Measurements from ENCODE around the gene MRPL18. TPM values are rescaled to one million over a fixed set of nuclear protein-coding genes. Genes with fewer than 3 reads are reported as not detected.

MRPL18 gene
- total RNA-seq, 4 donors from 2014 or later: 38.0 to 85.2 (median 74.1) TPM

- WGBS, 2 donors: 1% methylated on average over 20 to 42 of the region's 76 CpGs
- peak; percentile 92 to 93 for DNase-seq (ENCODE audit: low spot score in 2 of 2)
- TF ChIP-seq POLR2A (IDR thresholded peaks at IDR 0.05) (peak; percentile 45 to 81), CTCF (IDR thresholded peaks at IDR 0.05) (peak in 2 of 5 experiments; percentile 54 to 61), EP300 (IDR thresholded peaks at IDR 0.05) (peak; percentile 81 to 95)
Measured at GRCh38 chr6:159761873-159762680, 28.2 kb upstream of the MRPL18 start, which contains the start of gene ACAT2. Gene ACAT2 (plus strand): TSS chr6:159762045. CDS start chr6:159762088, 43 bp downstream.

GRCh38 chr6:159762681-159763293 is 27.5 kb upstream of the MRPL18 start:
- peak in 1 of 2 donors; percentile 12 for DNase-seq (ENCODE audit: low spot score in 2 of 2)
- Histone ChIP-seq H3K27me3 (no peaks in the 10 kb centered on the region), H3K27ac (peak overlapping the region; percentile 97 to 99 (median 98)), H3K36me3 (peaks cover 0 to 34% (median 0%) of the 10 kb centered on the region in 3 donors), H3K4me1 (peaks cover 0 to 23% (median 17%) of the 10 kb centered on the region in 4 donors), H3K4me3 (peak overlapping the region; percentile 69 to 99 (median 84)), H3K9me3 (no peaks in the 10 kb centered on the region)
- WGBS, 2 donors: 14 to 39% methylated on average over 5 to 16 of the region's 16 CpGs
- no peak for TF ChIP-seq POLR2A (IDR thresholded peaks at IDR 0.05)
- no peak for TF ChIP-seq EP300 (IDR thresholded peaks at IDR 0.05)
- no peak for TF ChIP-seq CTCF (IDR thresholded peaks at IDR 0.05)

More at GRCh38 chr6:159761873-159762680, 28.2 kb upstream of the MRPL18 start, which contains the start of gene ACAT2:
- Histone ChIP-seq H3K36me3 (peaks cover 0 to 32% (median 0%) of the 10 kb centered on the region in 3 donors), H3K4me1 (peaks cover 0 to 23% (median 17%) of the 10 kb centered on the region in 4 donors), H3K27ac (peak within 1 kb of the TSS; percentile 97 to 99 (median 98)), H3K4me3 (peak within 1 kb of the TSS; percentile 69 to 99 (median 84)), H3K27me3 (no peaks in the 10 kb centered on the region), H3K9me3 (no peaks in the 10 kb centered on the region)

- peaks cover 0 to 64% (median 0%) of the 10 kb centered on the region in 3 donors for H3K36me3 ChIP-seq
- H3K27me3 ChIP-seq: no peaks in the 10 kb centered on the region
- peak overlapping the region in 1 of 4 donors; percentile 20 for H3K27ac ChIP-seq
- H3K4me3 ChIP-seq: no peak overlapping the region
- H3K4me1 ChIP-seq: peaks cover 0 to 10% (median 8%) of the 10 kb centered on the region in 4 donors
- H3K9me3 ChIP-seq: no peaks in the 10 kb centered on the region
- no peak for TF ChIP-seq POLR2A (IDR thresholded peaks at IDR 0.05)
- no peak for TF ChIP-seq CTCF (IDR thresholded peaks at IDR 0.05)
- no peak for DNase-seq (ENCODE audit: low spot score in 2 of 2)
Measured at GRCh38 chr6:159766906-159767305, 23.4 kb upstream of the MRPL18 start.

- Histone ChIP-seq H3K27me3 (no peaks in the 10 kb centered on the region), H3K36me3 (peaks cover 0 to 80% (median 0%) of the 10 kb centered on the region in 3 donors), H3K9me3 (no peaks in the 10 kb centered on the region), H3K27ac (no peak overlapping the region), H3K4me1 (no peaks in the 10 kb centered on the region), H3K4me3 (no peak overlapping the region)
- no peak for TF ChIP-seq POLR2A (IDR thresholded peaks at IDR 0.05)
- no peak for TF ChIP-seq CTCF (IDR thresholded peaks at IDR 0.05)
- no peak for TF ChIP-seq EP300 (IDR thresholded peaks at IDR 0.05)
- no peak for DNase-seq (ENCODE audit: low spot score in 2 of 2)
Measured at GRCh38 chr6:159769470-159769869, 20.8 kb upstream of the MRPL18 start.

GRCh38 chr6:159772196-159772595 is 18.1 kb upstream of the MRPL18 start:
- no peak overlapping the region for H3K4me3 ChIP-seq
- WGBS, 2 donors: 0 to 51% methylated on average over 1 of the region's 1 CpG
- no peaks in the 10 kb centered on the region for H3K9me3 ChIP-seq
- no peaks in the 10 kb centered on the region for H3K4me1 ChIP-seq
- H3K36me3 ChIP-seq: peaks cover 0 to 96% (median 4%) of the 10 kb centered on the region in 3 donors
- TF ChIP-seq POLR2A (IDR thresholded peaks at IDR 0.05) (no peak), EP300 (IDR thresholded peaks at IDR 0.05) (no peak), CTCF (IDR thresholded peaks at IDR 0.05) (no peak)
- no peak for DNase-seq (ENCODE audit: low spot score in 2 of 2)
- no peak overlapping the region for H3K27ac ChIP-seq
- H3K27me3 ChIP-seq: no peaks in the 10 kb centered on the region
